SIG-M5 treated with dmso at 0.1 percent for 504 hours (cell line): Measurements from ENCODE around the gene VPS37D.
"Not testable (repeated sequence)": the region's sequence is repeated elsewhere in the genome, so short reads cannot be mapped to it uniquely, and the experiment has no call there.

Experiments used
- DNase-seq: peaks from one replicate; lab custom pipeline; 2025; ENCODE audit not compliant: unreplicated experiment; lab: John Stamatoyannopoulos, UW

VPS37D gene

GRCh38 chr7:73645643-73646174 lies 21.9 kb upstream of the VPS37D start:
- peak; percentile 34 for DNase-seq

GRCh38 chr7:73646785-73647724 lies 20.6 kb upstream of the VPS37D start:
- no peak for DNase-seq

- DNase-seq = no peak
Observed at GRCh38 chr7:73647725-73648592, 19.7 kb upstream of the VPS37D start.

- DNase-seq = no peak
Observed at GRCh38 chr7:73648593-73649332, 18.9 kb upstream of the VPS37D start.

- DNase-seq = no peak
Observed at GRCh38 chr7:73649576-73649975, 18.1 kb upstream of the VPS37D start.

GRCh38 chr7:73650524-73650923 lies 17.1 kb upstream of the VPS37D start:
- DNase-seq = no peak

- DNase-seq = no peak
Observed at GRCh38 chr7:73652541-73652949, 15.1 kb upstream of the VPS37D start.

GRCh38 chr7:73655309-73655708 lies 12.3 kb upstream of the VPS37D start:
- DNase-seq = not testable (repeated sequence)

- DNase-seq = no peak
Observed at GRCh38 chr7:73659983-73660382, 7.6 kb upstream of the VPS37D start.

GRCh38 chr7:73660594-73660993 lies 7.0 kb upstream of the VPS37D start:
- not testable (repeated sequence) for DNase-seq

- no peak for DNase-seq
Observed at GRCh38 chr7:73663033-73663432, 4.6 kb upstream of the VPS37D start.

- DNase-seq = no peak
Observed at GRCh38 chr7:73668103-73668885, 663 bp downstream of the VPS37D start.

GRCh38 chr7:73668886-73669230 lies 1.2 kb downstream of the VPS37D start:
- DNase-seq = no peak

GRCh38 chr7:73669288-73669701 lies 1.7 kb downstream of the VPS37D start:
- no peak for DNase-seq

GRCh38 chr7:73669858-73670385 lies 2.3 kb downstream of the VPS37D start:
- no peak for DNase-seq

- no peak for DNase-seq
Observed at GRCh38 chr7:73671322-73671661, 3.7 kb downstream of the VPS37D start.

GRCh38 chr7:73671857-73672445 lies 4.3 kb downstream of the VPS37D start:
- no peak for DNase-seq

- DNase-seq = no peak
Observed at GRCh38 chr7:73674468-73675124, 7.0 kb downstream of the VPS37D start.

- DNase-seq = not testable (repeated sequence)
Observed at GRCh38 chr7:73676062-73676461, 8.4 kb downstream of the VPS37D start.
